Measurements from ENCODE around the gene OR7C1.
"Not testable (repeated sequence)": the region's sequence is repeated elsewhere in the genome, so short reads cannot be mapped to it uniquely, and the experiment has no call there.

The OR7C1 gene

DNA sequence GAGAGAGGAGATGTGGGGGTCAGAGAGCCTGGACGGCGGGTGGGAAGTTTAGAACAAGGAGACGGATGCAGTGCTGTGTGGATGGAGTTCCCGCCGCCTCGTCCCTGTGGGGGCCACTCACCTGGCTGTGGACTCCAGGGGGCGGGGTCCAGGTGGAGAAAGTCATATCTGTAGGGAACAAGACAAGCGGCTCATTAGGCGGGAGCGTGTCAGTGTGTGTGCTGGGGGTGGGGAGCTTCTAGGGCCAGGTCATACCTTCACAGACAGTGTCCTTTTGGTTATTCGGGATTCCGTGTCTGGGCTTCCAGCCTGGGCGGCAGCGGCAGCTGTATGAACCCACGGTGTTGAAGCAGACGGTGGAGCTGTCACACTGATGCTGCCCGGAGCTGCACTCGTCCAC, 69.6 kb downstream of the OR7C1 start:
- DNase-seq: not testable (repeated sequence)

- no peak for DNase-seq
Measured at GRCh38 chr19:14764401-14764800, 70.6 kb downstream of the OR7C1 start.

DNA sequence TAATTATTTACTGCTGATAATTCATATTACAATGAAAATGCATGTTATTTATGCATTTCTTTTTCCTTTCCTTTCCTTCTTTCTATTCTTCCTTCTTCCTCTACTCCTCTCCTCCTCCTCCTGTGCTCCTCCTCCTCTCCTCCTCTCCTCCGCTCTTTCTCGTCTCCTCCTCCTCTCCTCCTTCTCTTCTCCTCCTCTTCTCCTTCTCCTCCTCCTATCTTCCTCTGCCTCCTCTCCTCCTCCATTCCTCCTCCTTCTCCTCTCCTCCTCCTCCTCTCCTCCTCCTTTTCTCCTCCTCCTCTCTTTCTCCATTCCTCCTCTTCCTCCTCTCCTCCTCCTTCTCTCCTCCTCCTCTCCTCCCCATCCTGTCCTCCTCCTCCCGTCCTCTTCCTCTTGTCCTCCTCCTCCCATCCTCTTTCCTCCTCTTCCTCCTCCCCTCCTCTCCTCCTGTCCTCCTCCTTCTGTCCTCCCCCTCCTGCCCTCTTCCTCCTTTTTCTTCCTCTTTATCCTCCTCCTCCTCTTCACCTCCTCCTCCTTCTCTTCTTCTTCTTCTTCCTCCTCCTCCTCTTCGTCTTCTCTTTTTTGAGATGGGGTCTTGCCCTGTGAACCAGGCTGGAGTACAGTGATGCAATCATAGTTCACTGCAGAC, 71.4 kb downstream of the OR7C1 start:
- no peak for DNase-seq

GRCh38 chr19:14762111-14762510, 72.9 kb downstream of the OR7C1 start:
- DNase-seq: no peak

- no peak for DNase-seq
Measured at GRCh38 chr19:14761607-14762006, 73.4 kb downstream of the OR7C1 start.

DNA sequence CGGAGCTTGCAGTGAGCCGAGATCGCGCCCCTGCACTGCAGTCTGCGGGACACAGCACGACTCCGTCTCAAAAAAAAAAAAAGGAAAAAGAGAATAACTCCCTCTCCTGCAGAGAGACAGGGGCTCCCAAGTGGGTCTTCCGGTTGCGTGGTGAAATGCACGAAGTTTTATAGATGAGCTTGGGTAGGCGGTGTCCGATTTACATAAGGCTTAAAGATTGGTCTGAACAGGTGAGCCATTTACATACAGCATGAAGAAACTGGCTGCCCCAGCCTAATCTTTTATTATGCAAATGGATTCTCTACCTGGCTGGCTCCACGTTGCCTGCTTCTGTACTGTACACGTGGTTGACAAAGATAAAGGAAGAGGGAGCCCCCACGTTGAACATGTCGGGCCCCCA, 76.2 kb downstream of the OR7C1 start:
- no peak for DNase-seq

- no peak for DNase-seq
Measured at GRCh38 chr19:14748601-14749000, 86.4 kb downstream of the OR7C1 start.

All from activated CD4-positive, alpha-beta T cell treated with anti-CD3 and anti-CD28 coated beads, Interleukin-2, amount 50 U/mL, for 4 hours (primary cell).